ENCODE measurements around the gene FAM200C. TPM values are rescaled to one million over a fixed set of nuclear protein-coding genes. Genes with fewer than 3 reads are reported as not detected.

The FAM200C gene
- polyA plus RNA-seq, 12 donors, result 6.1 to 16.3 (median 10.8) TPM; not detected in 1

DNA sequence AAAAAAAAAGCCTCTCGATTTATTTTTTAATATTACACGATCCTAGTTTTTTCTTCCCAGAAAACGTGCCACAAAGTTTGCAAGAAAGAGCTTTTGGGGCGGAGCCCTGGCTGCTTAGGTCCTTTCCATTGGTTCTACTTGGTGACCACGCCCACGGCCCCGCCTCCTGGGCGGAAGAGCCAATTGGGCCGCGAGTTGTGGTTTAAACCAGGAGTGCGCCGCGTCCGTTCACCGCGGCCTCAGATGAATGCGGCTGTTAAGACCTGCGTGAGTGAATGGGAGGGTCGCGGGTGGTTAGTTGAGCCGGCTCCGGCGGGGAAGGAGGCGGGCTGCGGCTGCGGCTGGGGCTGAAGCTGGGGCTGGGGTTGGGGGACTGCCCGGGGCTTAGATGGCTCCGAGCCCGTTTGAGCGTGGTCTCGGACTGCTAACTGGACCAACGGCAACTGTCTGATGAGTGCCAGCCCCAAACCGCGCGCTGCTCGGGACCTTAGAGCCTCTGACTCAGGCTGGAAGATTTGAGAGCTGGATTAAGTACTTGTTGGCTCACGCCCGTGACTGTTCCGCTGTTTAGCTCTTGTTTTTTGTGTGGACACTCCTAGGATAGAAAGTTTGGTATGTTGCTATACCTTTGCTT lies 21.9 kb upstream of the FAM200C start, which contains the start of gene PTTG1:
Gene PTTG1, plus strand, starts transcription at position 231 of the 634 bp plus-strand sequence. CDS start 458 bp downstream, outside the sequence.
- DNase-seq, result peak; percentile 98

DNA sequence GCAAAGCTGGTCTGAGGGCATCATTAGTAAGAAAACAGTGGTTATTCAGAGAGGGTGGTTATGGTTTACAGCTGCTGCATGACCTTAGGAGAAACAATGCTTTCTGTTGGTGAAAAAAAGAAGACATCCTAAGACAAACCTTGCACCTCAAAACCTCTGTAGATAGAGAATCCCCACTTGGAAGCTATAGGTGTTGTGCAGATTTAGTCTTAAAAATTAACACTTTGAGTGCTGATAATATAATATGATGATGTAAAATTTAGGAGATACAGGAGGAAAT lies 20.4 kb upstream of the FAM200C start:
- no peak for DNase-seq

DNA sequence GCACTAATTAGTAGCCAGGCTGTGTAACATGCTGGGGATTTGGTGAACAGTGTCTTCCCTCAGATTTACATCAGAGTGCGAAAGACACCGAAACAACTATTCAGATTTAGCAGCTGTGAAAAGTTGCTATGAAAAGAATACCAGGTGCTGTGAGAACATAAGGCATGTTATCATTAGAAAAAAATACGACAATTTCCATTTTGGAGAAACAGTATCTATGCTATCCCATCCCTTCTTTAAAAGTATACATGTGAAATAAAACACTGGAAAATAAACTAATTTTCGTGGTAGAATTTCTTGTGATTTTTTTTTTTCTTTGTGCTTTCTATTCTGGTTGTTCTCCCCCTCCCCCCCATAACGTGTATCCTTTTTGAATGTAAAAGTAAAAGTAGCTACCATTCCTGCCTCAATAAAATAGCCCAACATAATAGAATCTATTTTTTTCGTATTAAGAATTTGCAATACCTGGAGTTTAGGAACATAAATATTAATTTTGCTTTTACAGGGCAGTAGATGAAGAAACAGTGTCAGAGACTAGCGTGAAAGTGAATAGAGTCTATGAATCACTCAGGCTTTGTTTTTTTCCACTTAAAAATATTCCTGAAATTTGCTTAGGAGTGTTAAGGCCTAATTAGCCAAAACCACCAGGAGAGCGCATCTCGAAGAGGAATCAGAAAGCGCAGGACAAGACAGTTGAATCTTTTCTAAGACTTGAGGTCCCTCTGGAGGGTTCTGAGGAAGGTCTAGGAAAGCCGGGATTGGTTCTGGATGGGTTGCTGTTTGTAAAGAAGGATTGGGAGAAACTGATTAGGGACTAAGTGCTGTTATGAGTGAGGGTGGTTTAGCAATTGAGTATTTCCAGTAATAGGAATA lies 19.8 kb upstream of the FAM200C start:
- no peak for DNase-seq

DNA sequence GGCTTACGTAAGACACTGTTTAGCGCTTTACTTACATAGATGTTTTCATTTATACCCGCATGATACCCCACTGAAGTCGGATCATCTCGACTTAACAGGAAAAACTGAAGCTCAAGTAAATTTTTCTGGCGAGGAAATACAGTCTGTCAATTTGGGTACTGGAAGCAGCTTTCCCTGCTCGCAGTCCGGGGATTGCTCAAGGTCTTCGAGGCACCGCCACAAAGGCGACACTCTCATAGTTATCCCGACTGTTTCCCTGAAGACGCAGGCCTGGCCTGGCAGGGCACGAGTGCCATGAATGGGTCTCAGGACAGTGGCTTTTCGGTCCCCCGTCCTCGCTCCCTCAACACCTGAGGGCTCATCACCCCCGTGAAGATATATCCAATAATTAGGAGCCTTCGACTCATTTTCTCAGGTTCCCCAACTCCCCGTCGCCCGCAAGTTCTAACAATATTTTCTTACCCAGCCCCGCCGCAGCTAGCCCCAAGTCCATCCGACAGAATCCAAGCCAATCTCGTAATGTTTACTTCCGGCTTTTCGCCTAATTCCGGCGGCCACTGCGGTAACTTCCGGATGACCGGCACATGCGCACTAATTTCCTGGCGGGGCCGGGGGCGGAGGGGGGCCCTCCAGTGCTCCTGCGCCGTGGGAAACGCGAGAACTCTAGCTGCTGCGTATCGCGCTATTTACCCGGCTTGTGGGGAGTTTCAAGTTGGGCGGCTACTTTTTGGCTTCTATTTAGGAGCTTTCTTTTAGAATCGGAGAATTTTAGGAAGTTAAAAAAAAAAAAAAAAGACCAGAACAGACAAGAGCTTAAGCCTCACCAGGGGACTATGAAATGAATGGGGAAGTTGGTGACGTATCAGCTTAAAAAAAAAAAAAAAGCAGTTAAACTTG lies 19.0 kb upstream of the FAM200C start, which contains the start of gene SLU7:
Gene SLU7, minus strand, starts transcription at position 521 of the 897 bp plus-strand sequence. CDS start 3,787 bp downstream, outside the sequence.
- peak; percentile 97 for DNase-seq

DNA sequence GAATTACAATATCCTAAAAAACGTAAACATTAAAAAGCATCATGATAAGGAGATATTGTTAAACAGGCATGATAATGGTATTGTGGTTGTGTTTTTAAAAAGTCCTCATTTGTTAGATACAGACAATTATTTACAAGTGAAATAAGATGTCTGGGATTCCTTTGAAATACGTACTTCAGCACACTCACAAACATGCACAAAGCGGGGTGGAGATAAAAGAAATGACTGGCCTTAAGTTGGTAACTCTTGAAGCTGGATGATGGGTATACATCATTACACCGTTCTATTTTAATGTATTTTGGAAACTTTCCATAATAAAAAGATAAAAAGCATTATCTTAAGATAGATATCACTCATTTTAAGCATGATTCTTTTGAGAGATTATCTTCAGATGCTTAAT lies 1.0 kb downstream of the FAM200C start:
- DNase-seq, result no peak

DNA sequence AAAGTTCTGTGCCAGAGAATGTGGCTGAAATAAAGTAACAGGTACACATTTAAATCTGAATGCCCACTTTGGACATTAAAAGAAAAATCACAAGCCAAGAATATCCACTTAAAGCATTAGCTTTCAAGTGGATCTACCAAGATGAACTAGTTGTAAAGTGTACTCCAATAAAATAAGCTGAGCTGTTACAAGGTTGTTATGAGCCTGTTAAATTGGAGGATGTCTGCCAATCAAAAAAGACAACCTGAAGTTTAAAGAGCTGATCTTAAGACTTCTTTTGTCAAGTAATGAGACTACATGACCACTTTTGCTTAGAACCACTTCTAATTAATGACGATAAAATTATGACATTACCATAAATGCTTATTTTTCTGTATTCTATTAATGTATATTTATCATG lies 2.4 kb downstream of the FAM200C start:
- no peak for DNase-seq

DNA sequence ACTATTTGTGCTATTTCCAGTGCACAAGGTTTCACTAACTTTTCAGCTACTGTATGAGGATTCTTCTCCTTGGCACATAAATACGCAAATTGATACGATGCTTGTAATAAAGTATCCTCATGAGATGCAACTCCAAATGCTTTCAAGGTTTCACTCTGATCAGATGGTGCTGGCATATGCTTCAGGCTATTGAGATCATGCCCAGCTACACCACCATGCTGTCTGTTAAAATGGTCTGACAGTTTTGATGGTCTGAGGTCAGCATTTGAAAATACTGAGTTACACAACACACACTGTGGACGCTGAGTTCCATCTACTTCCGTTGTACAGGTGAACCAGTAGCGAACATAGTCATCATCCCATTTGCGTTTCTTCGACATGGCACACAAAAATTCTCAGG lies 4.7 kb downstream of the FAM200C start:
- DNase-seq, result no peak

DNA sequence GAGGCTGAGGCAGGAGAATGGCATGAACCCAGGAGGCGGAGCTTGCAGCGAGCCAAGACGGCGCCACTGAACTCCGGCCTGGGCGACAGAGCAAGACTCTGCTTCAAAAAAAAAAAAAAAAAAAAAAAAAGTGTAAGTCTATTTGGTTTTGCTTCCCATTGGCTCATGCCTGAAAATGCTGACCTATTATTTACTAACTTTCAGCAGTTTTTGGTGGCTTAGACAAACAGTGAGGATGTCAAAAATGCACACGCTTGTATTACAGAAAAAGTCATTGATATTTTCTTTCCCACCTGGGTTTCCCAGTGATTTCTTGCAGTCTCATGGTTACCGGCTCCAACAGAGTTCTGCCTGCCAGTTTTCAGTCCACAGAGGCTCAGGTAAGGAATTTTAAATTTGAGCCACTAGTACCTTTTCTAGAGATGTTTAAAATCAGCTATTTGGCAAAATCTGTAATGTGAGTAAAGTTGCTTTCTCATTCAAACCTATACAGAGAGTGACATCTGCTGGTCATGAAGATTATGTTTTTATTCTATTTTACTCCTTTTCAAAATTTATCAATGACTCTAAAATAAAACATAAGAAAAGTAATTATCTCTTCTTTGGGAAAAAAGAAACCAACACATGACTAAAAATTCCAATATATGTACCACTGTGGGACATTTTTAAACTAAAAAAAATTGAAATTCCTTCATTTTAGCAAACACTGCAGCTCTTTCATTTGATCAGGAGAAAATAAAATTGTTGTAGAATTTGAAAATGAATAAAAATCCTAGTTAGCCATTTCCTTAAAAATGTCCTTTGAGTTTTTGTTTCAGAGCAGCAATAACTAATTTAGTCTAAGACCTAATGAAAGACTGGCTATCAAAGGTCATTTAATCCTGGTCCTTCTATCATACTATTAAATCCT lies 8.8 kb downstream of the FAM200C start:
- no peak for DNase-seq

DNA sequence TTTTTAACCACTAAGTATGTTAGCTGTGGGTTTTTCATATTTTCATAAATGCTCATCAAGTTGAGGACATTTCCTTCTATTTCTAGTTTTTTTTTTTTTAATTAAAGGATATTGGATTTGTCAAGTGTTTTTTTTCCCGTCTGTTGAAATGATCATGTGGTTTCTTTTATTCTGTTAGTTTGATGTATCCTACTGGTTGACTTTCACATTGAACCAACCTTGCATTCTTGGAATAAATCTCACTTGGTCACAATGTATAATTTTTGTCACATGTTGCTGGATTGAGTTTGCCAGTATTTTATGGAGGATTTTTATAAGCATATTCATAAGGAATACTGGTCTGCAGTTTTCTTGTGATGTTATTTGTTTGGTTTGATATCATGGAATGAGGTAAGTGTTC lies 12.4 kb downstream of the FAM200C start:
- no peak for DNase-seq

DNA sequence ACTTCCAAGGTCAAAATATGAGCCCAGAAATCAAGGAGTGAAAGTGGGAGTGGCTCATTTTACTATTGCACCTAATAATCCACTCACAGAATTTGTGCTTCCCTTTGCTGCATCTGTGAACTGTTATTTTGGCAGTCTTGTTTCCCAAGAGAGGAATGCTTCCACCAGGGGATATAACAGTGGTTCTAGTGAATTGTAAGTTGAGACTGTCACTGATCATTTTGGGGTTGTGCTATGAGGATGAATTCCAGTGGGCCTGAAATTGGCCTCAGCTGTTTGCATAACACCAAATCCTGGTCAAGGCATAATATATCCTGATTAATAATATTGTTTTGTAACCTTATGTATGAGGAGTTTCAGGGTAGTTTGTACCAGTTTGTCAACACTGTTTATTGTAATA lies 14.4 kb downstream of the FAM200C start:
- DNase-seq, result no peak

DNA sequence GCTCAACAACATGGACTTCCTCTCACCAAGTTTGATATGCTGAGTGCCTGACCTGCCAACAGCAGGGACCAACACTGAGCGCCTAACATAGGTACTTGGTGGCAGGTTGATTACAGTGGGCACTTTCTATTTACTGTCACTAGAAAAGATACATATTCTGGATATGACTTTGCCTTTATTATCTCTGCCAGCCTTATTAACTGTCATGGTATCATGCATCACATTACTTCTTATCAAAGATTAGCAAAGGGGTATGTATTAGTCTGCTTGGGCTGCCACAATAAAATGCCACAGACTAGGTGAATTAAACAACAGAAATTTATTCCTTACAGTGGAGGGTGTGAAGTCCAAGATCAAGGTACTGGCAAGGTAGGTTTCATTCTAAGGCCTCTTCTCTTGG lies 15.2 kb downstream of the FAM200C start:
- DNase-seq, result no peak

DNA sequence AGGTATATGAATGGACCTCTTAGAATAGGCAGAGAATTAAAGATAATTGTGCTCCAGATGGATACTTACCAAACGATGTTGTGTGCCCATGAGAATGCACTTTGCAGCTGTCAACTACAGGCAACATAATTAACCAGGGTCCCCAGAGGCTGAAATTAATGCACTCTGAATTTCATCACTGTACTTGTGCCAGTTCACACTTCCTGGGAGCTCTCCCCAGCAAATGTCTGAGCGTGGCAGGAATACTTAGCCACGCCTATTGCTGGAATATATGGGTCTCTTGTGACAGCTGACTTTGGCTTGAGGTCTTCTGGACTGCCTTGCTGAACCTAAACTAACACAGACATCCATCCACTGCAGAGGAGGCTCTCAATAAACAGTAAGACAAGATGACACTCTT lies 17.5 kb downstream of the FAM200C start:
- DNase-seq, result no peak

DNA sequence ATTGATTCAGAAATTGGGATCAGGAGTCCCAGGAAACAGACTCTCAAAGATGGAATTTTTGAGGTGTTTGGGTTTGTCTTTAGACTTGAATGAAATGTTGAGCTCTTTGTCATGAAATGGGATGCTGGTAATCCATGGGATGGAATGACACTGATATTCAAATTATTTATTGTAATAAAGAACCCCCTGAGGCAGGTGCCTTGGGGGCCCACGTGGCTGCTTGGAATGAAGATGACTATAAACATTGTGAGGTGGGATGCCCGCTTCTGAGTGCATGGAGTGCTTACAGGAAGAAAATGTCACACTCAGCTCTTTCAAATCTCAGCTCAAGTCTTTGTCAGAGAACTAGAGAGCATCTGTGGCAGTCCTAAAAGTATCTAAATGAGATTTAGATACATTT lies 19.8 kb downstream of the FAM200C start:
- no peak for DNase-seq

DNA sequence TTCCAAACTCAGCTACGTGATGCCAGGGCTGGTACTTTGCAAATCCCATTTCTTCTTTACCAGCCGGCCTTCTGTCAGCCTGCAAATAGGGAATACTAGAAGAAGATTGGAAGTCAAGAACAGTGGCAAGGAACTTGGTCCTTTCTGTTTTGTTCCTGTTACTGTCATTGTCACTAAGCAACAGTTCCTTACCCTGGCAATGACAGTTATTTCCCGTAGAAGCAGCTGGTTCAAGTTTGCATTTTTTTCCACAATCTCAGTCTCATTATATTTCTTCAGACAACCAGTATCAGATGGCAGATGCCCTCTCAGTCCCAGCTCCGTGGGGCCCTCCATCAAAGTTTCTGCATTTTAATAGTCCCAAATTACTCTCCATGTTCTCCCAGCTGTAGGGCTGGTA lies 20.3 kb downstream of the FAM200C start:
- DNase-seq, result no peak

DNA sequence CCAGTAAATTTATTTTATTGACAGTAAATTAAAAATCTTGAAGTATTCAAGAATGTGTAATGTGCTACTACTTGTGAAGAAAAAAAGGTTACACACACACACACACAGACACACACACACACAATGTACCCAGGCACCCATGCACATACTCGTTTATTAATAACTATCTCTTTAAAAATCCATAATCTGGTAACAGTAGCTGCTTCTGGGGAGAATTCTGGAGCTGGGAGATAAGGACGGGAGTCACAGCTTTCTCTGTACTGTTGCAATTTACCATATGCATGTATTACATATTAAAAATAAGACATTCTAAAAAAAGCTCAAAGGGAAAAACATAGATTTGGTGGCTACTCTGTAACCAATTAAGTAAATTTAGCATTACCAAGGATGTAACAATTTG lies 21.5 kb downstream of the FAM200C start:
- no peak for DNase-seq

DNA sequence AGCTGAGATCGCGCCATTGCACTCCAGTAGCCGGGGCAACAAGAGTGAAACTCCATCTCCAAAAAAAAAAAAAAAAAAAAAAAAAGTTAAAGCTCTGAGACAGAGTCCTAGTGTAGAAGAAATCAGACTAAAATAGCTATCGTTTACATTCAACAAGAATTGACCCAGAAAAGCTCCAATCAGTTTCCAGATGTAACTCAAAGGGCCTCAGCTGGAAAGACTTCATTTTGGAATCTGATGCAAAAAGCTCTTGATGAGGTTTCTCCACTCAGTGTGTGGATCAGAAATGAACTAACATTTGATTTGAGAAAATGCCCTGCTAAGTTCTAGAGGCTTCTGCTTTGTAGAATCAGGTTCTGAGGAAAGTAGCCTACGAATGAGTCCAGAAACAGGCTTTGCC lies 22.2 kb downstream of the FAM200C start:
- DNase-seq, result no peak

DNA sequence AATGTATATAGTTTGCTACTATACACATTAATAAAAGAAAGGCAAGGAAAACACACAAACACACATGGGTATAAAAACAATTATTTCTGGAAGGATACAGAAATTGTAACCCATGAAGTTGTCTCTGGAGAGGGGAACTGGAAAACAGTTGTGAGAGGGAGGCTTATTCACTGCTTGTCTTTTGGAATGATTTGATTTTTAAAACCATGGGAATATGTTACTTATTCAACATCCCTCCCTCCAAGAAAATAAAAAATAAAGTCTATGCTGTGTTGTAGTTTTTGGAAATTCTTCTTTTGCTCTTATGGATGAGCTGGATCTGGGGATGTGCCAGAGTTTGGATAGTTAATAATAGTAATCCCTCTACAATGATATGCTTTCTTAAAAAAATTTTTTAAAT lies 23.4 kb downstream of the FAM200C start:
- no peak for DNase-seq

DNA sequence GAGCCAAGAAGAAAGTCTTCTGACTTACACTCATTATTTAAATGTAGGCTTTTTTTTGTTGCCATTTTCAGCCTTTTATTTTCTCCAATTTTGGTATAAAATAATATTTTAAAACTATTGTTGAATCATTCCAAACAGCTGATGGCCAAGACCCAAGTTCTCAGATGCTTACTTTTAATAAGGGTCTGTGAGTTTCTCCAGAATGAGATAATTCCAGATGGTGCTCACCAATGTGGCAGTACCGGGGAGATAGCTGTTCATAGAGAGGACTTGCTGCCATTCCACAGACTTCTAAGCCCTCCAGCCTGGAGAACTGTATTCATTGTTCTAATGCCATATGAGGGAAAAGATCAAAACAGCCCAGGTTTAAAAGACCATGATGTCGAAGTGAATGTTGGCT lies 24.2 kb downstream of the FAM200C start:
- DNase-seq, result no peak

DNA sequence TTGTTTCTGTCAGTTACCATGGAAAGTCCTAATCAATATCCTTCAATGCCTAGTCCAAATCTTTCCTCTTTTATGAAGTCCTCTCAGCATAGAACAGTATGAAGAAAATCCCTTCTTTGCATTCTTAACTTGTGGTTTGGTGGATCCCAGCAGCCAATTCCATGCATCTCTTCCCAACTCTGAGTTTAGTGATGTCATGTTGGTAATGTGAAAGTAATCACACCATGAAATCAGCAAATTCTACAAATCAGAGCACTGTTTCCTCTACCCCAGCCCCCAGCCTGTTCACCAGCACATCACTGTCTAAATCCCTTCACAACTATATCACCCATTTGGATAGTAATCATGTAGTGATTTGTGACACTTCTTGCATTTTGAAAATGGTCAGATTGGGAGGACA lies 24.7 kb downstream of the FAM200C start:
- DNase-seq, result no peak

DNA sequence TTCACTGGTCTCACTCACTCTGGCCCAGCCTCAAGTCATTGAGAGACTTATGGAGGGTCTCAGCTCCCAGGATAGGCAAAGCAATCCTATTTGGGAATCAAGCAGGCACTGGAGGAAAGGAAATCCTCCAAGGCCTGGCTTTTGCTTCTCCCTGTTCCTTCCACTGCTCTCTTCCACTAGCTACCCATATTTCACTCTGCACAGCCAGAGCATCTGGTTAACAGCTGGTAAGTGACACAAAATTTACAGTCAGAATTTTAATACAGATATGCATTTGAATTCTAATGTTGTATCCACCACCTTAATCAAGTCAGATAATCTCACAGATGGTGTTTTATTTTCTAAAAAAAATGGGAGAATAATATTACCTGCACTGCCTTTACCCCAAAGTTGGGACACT lies 28.6 kb downstream of the FAM200C start:
- no peak for DNase-seq

DNA sequence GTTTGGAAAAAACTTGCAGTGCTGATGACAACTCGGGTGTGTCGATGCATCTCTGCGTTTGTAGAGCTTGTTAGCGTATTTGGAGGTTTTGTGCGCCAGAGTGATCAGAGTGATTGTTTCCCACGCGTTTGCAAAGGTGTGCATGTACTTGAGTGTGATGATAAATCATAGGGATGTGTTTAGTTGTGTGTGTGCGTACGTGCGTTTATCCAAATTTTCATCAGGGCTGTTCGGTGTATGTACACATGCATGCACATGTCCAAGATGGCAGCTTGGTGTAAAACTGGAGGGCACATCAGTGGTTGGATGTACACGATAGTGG lies 29.2 kb downstream of the FAM200C start:
- no peak for DNase-seq

Measured in muscle of arm (tissue), 12 donors.